ENCODE measurements around the gene COX17.

- TF ChIP-seq CTCF (IDR thresholded peaks at IDR 0.05 in 8 of 11, conservative IDR thresholded peaks at IDR 0.05 in 3 of 11) = no peak
- TF ChIP-seq POLR2A (IDR thresholded peaks at IDR 0.05) = no peak
These were observed 13.3 kb downstream of the COX17 start for GRCh38 chr3:119663885-119664284.

Measured in spleen (tissue), 7 donors.